ENCODE results near the gene CHCHD6.

GRCh38 chr3:126891141-126891540, 187.1 kb downstream of the CHCHD6 start:
- TF ChIP-seq, protein P1, sequence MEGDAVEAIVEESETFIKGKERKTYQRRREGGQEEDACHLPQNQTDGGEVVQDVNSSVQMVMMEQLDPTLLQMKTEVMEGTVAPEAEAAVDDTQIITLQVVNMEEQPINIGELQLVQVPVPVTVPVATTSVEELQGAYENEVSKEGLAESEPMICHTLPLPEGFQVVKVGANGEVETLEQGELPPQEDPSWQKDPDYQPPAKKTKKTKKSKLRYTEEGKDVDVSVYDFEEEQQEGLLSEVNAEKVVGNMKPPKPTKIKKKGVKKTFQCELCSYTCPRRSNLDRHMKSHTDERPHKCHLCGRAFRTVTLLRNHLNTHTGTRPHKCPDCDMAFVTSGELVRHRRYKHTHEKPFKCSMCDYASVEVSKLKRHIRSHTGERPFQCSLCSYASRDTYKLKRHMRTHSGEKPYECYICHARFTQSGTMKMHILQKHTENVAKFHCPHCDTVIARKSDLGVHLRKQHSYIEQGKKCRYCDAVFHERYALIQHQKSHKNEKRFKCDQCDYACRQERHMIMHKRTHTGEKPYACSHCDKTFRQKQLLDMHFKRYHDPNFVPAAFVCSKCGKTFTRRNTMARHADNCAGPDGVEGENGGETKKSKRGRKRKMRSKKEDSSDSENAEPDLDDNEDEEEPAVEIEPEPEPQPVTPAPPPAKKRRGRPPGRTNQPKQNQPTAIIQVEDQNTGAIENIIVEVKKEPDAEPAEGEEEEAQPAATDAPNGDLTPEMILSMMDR (IDR thresholded peaks at IDR 0.05): no peak
- TF ChIP-seq ZFX (IDR thresholded peaks at IDR 0.05; ENCODE audit: borderline replicate concordance): no peak
